A673 (cell line): ENCODE measurements around the gene EXD2. TPM values are rescaled to one million over a fixed set of nuclear protein-coding genes. Genes with fewer than 3 reads are reported as not detected.

Experiments
- BruUV-seq: library from RNA; stranded (reverse); fragments of 400-500 nt; replicated peaks from 2 replicates; lab custom pipeline; 2021; lab: Mats Ljungman, UMichigan
- CTCF ChIA-PET: fragments of 300-600 bp; sonication (Branson Sonifier 250); formaldehyde crosslinking; loops from one replicate; lab custom pipeline; 2022; ENCODE audit warnings: antibody characterized with exemption; lab: Charles Lee
- POLR2A ChIA-PET: fragments of 300-600 bp; sonication (Branson Sonifier 250); formaldehyde crosslinking; loops from one replicate; lab custom pipeline; 2022; ENCODE audit warnings: antibody characterized with exemption; ENCODE audit not compliant: low non-redundant PET; lab: Charles Lee
- DNase-seq: peaks from one replicate; pipeline ENCODE4 v3.0.0-alpha.2; 2015; ENCODE audit warnings: low spot score
- H3K27ac ChIP-seq: fragments of 200-600 bp; sonication (generic); 2 replicates; pipeline ENCODE4 v1.5.1; 2016; ENCODE audit warnings: mixed run types, low read depth, mild to moderate bottlenecking, mixed read lengths, antibody characterized with exemption, low read length; ENCODE audit not compliant: poor library complexity, severe bottlenecking
- H3K27me3 ChIP-seq: fragments of 200-600 bp; sonication (generic); replicated peaks from 2 replicates; pipeline ENCODE4 v1.6.1; 2017; ENCODE audit warnings: mixed run types, low read depth, mild to moderate bottlenecking, mixed read lengths, antibody characterized with exemption, low read length; ENCODE audit not compliant: insufficient read depth, poor library complexity
- H3K36me3 ChIP-seq: fragments of 200-600 bp; sonication (generic); 2 replicates; pipeline ENCODE4 v1.6.1; 2016; ENCODE audit warnings: mixed run types, mild to moderate bottlenecking, mixed read lengths, antibody characterized with exemption, low read length; ENCODE audit not compliant: insufficient read depth, poor library complexity, severe bottlenecking
- H3K4me1 ChIP-seq: fragments of 200-600 bp; sonication (generic); 2 replicates; pipeline ENCODE4 v1.6.1; 2017; ENCODE audit warnings: mixed run types, mild to moderate bottlenecking, mixed read lengths, antibody characterized with exemption, low read length; ENCODE audit not compliant: insufficient read depth, poor library complexity, severe bottlenecking
- H3K4me3 ChIP-seq: fragments of 200-600 bp; sonication (generic); 2 replicates; pipeline ENCODE4 v1.5.1; 2016; ENCODE audit warnings: low read depth, mixed run types, mild to moderate bottlenecking, mixed read lengths, low read length; ENCODE audit not compliant: poor library complexity, severe bottlenecking
- H3K9me3 ChIP-seq: fragments of 200-600 bp; sonication (generic); 2 replicates; pipeline ENCODE4 v1.6.1; 2016; ENCODE audit warnings: mixed run types, low read depth, mild to moderate bottlenecking, mixed read lengths, antibody characterized with exemption, low read length; ENCODE audit not compliant: poor library complexity, severe bottlenecking
- EZH2 ChIP-seq: fragments of 200-600 bp; sonication (generic); IDR thresholded peaks from 2 replicates; pipeline ENCODE4 v1.6.1; 2017; ENCODE audit warnings: borderline replicate concordance, low read depth, mild to moderate bottlenecking, mixed read lengths, antibody characterized with exemption, low read length; ENCODE audit not compliant: poor library complexity, severe bottlenecking
- intact Hi-C: fragments of 100-400 bp; cut with micrococcal nuclease; formaldehyde crosslinking; loops from one replicate; pipeline ENCODE4 v1.10.0; 2022; ENCODE audit not compliant: unreplicated experiment
- total RNA-seq: library from RNA; stranded (reverse); gene quantifications from 2 replicates; pipeline ENCODE4 v1.2.3, GENCODE V29; 2021
- TF ChIP-seq, protein P1 (sequence below): fragments of 300-800, 200-600 bp; sonication (generic); conservative IDR thresholded peaks from 2 replicates; pipeline ENCODE4 v1.5.1; 2017; ENCODE audit warnings: low read depth, mild to moderate bottlenecking, antibody characterized with exemption, low read length, moderate library complexity, mixed read lengths

EXD2 gene
- total RNA-seq, 1 experiment from 2014 or later: 8.1 TPM

- H3K4me3 ChIP-seq: no peak overlapping the region
- TF ChIP-seq, protein P1, sequence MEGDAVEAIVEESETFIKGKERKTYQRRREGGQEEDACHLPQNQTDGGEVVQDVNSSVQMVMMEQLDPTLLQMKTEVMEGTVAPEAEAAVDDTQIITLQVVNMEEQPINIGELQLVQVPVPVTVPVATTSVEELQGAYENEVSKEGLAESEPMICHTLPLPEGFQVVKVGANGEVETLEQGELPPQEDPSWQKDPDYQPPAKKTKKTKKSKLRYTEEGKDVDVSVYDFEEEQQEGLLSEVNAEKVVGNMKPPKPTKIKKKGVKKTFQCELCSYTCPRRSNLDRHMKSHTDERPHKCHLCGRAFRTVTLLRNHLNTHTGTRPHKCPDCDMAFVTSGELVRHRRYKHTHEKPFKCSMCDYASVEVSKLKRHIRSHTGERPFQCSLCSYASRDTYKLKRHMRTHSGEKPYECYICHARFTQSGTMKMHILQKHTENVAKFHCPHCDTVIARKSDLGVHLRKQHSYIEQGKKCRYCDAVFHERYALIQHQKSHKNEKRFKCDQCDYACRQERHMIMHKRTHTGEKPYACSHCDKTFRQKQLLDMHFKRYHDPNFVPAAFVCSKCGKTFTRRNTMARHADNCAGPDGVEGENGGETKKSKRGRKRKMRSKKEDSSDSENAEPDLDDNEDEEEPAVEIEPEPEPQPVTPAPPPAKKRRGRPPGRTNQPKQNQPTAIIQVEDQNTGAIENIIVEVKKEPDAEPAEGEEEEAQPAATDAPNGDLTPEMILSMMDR: peak; percentile 80
- no peak for TF ChIP-seq EZH2
- no peaks in the 10 kb centered on the region for H3K36me3 ChIP-seq
- peak; percentile 72 for DNase-seq
- no peaks in the 10 kb centered on the region for H3K9me3 ChIP-seq
- no TSS peak for BruUV-seq
- H3K27me3 ChIP-seq: no peaks in the 10 kb centered on the region
- ChIA-PET CTCF (interaction anchor here (0.8 to 1.9 kb wide), 3 partner anchors 12 to 217 kb away, joined by 4 to 10 read pairs (median 9); no protein-coding TSS in a partner anchor), POLR2A (no interaction called here)
- H3K27ac ChIP-seq: no peak overlapping the region
- intact Hi-C loops: loop anchor here (1.0 to 10.0 kb wide), 5 partner anchors 90 to 482 kb away; partner anchors contain the start of genes CCDC177 and DCAF5
- no peaks in the 10 kb centered on the region for H3K4me1 ChIP-seq
These were observed 51.3 kb downstream of the EXD2 start for GRCh38 chr14:69242311-69243224.

GRCh38 chr14:69244946-69245345, 53.6 kb downstream of the EXD2 start:
- no TSS peak for BruUV-seq
- H3K4me3 ChIP-seq: no peak overlapping the region
- no peak for DNase-seq
- no peaks in the 10 kb centered on the region for H3K9me3 ChIP-seq
- intact Hi-C loops: loop anchor here (5.0 to 10.0 kb wide), 2 partner anchors 93 to 480 kb away; partner anchors contain the start of gene DCAF5
- no peaks in the 10 kb centered on the region for H3K36me3 ChIP-seq
- H3K27me3 ChIP-seq: no peaks in the 10 kb centered on the region
- POLR2A ChIA-PET: no interaction called here
- TF ChIP-seq EZH2: no peak
- TF ChIP-seq, protein P1: no peak
- CTCF ChIA-PET: no interaction called here
- H3K27ac ChIP-seq: no peak overlapping the region
- H3K4me1 ChIP-seq: no peaks in the 10 kb centered on the region

DNA sequence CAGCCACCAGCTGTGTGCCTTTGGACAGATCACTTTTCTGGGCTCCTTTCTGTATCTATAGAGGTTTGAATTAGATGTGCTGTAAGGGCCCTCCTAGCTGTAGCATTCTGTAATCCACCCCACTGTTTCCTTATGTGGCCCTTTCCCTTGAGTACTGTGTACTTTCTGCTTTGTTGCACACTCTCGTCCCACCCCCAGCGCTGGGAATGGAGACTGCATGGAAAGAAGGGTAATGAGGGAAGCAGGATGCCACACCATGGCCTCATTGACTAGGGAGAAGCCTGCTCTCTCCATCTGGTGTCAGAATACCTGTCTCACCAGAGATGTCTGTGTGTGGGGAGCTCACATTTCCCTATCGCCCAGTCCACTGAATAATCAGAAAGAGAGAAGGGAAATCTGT, 55.0 kb downstream of the EXD2 start:
- CTCF ChIA-PET: no interaction called here
- BruUV-seq: no TSS peak
- H3K27ac ChIP-seq: no peak overlapping the region
- H3K27me3 ChIP-seq: no peaks in the 10 kb centered on the region
- H3K36me3 ChIP-seq: no peaks in the 10 kb centered on the region
- POLR2A ChIA-PET: no interaction called here
- H3K4me1 ChIP-seq: no peaks in the 10 kb centered on the region
- intact Hi-C loops: loop anchor here (10.0 kb wide), 1 partner anchor 478 kb away; no protein-coding TSS in a partner anchor
- H3K4me3 ChIP-seq: no peak overlapping the region
- DNase-seq: no peak
- no peak for TF ChIP-seq EZH2
- TF ChIP-seq, protein P1: no peak
- H3K9me3 ChIP-seq: no peaks in the 10 kb centered on the region
